HG03442 (cell line): ENCODE measurements around the gene ATP2A2.
"Not testable (repeated sequence)": the region's sequence is repeated elsewhere in the genome, so short reads cannot be mapped to it uniquely, and the experiment has no call there.

Experiments used
- ATAC-seq: cut with Tn5 transposase; IDR thresholded peaks from one replicate; pipeline ENCODE4 v1.9.1; 2021; ENCODE audit warnings: mild to moderate bottlenecking, moderate library complexity; ENCODE audit not compliant: unreplicated experiment

ATP2A2 gene

DNA sequence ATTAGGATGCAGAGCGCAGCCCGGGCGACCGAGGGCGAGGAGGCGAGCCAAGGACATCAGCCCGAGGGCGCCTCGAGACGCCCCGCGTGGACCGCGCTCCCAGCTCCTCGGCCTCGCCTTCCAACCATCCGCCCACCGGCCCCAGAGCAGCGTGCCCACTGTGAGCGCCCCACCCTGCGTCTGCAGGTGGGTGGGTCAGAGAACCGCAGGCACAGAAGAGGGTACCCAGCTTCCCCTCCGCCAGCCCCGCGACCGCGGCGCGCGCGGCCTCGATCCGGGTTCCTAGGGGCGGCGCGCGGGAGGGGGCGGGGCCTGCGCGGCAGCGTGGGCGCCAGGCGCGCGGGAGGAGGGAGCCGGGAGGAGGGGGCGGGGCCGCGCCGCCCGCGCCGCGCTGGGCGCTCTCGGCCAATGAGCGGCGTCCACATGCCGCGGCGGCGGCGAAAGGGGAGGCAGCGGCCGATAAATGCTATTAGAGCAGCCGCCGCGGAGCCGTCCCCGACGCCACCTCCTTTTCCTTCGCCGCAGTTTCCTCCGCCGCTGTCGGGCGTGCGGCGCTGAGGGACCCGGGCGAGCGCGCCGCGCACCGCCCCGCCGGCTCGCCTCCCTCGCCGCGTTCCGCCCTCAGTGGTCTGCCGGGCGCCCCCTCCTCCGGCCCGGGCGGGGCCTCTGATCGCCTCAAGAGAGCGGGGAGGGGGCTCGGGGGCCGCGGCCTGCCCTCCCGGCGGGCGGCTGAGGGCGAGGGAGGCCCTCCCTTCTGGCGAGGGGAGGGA lies at the start of gene ATP2A2:
ATP2A2 (plus strand) TSS at position 469 of the 770 bp plus-strand sequence. CDS start 543 bp downstream, outside the sequence.
- ATAC-seq, result peak; percentile 67

GRCh38 chr12:110233212-110233903 lies 47.7 kb upstream of the ATP2A2 start:
- no peak for ATAC-seq

GRCh38 chr12:110234331-110234751 lies 46.7 kb upstream of the ATP2A2 start:
- no peak for ATAC-seq

GRCh38 chr12:110234755-110235154 lies 46.3 kb upstream of the ATP2A2 start:
- no peak for ATAC-seq

DNA sequence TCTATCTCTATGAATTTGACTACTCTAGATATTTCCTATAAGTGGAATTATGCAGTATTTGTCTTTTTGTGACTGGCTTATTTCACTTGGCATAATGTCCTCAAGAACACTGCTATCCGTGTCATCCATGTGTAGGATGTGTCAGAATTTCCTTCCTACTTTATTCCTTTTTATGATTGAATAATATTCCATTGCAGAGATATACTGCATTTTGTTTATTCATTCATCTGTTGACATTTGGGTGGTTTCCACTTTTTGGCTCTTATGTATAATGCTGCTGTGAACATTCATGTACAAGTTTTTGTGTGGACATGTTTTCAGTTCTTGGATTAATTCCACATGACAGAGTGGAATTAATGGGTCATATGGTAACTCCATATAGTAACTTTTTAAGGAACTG lies 45.7 kb upstream of the ATP2A2 start:
- no peak for ATAC-seq

DNA sequence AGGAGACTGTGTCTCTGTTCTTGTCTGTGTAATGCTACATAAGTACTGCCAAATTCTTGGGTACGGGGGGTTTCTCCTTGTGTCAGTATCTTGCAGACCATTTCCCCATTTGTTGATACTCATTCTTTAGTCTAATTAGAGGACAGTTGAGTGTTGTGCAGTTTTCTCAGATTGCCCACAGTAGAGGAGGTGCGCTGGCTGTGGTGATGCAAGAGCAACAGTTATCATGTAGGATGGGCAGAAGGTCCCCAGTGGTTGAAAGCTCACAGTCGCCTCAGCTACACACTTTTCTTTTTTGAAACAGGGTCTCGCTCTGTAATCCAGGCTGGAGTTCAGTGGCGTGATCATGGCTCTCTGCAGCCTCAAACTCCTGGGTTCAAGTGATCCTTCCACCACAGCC lies 37.8 kb upstream of the ATP2A2 start:
- ATAC-seq, result no peak

DNA sequence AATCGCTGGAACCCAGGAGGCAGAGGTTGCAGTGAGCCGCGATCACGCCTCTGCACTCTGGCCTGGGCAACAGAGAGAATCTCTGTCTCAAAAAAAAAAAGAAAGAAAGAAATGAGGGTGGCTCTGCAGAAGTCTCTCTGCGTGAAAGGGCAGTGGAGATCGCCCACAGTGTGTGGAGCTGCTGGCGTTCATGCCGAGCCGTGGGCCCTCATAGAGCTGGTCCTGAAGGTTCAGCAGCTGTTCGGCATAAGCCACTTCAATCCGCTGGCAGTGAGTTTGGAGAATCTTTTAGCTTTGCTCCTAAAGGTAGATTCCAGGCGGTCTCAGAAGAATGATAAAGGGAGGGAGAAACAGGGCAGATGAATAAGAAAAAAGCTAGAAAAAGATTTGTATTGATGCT lies 36.7 kb upstream of the ATP2A2 start:
- no peak for ATAC-seq

- no peak for ATAC-seq
These were observed 36.2 kb upstream of the ATP2A2 start for GRCh38 chr12:110244829-110245228.

DNA sequence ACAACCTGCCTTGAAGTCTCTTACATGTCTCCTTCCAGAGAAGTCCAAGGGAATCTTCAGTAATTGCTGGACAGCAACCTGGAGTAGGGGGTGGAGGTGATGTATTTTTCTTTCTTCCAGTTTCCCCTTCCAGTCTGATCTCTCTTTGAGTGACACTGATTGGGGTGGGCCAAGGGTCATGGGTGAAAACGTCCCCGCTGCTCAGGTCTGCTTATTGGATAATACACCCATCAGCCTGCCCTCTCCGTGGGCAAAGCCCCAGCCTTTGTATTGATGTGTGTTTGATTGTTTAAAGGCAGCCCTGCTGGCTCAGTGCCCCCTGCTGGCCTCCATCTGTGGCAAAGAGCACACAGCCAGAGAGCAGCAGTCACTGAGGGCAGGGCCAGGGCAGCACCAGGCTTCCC lies 35.7 kb upstream of the ATP2A2 start:
- ATAC-seq, result no peak

DNA sequence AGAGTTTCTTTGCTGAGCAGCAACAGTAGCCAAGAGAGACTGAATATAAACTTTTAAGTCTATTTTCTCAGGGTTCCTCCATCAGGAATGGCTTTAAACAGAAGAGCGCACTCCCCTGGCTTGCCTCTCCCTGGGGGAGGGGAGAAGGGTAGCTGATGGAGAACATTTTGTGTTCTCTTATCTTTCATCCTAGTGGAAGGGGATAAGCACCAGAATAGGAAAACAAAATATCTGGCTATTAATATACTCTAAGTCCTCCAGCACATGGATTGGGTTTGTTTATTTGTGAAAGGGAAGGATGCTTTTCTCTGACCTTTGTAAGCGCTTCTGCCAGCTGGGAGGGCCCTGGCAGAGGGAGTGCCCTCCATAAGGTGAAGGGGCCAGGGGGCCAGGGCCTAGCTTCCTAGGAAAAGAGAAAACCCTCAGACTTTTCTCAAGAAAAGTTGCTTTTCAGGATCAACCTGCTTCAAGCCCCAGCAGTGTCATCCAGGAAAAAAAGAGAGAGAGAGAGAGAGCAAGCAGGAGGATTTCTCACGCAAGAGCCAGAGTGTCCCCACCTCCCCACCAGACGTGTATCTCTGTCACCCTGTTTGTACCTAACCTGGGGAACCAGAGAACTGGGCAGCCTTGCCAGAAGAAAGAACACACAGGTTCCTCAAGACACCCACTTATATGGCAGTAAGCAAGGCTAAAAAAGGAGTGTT lies 34.3 kb upstream of the ATP2A2 start:
- ATAC-seq, result no peak

DNA sequence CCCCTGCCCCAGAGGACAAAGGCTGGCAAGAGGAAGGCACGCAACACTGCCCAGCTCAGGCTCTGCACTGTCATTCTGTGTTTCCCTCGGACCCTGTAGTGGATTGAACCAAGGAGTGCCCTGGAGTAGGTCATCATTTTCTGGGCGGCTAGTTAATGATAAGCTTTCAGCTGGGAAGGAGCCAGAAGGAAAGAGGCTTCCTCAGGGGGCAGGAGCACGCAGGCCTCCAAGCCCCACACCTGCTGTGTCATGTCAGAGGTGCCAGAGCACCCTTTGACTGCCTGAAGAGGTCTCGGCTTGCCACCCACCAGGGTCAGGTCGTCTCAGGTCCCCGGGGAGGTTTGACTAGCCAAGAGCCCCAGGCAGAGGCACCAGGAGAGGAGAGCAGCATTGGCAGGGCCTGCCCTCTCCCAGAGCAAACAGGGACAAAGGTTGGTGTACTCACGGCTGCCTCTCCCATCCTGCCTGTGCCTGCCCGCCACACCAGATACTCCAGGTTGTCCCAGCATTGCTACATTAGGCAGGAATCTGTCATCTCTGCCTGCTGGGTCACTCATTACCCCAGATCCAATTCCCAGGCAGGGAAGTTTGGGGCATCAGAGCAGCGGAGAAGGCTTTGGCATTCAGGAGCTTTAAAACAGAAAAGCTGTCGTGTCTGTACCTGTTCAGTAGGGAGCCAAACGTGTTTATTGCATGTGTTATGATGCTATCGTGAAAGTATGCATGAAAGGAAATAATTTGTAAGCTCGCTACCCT lies 33.5 kb upstream of the ATP2A2 start:
- ATAC-seq, result no peak

- no peak for ATAC-seq
These were observed 33.0 kb upstream of the ATP2A2 start for GRCh38 chr12:110248096-110248447.

DNA sequence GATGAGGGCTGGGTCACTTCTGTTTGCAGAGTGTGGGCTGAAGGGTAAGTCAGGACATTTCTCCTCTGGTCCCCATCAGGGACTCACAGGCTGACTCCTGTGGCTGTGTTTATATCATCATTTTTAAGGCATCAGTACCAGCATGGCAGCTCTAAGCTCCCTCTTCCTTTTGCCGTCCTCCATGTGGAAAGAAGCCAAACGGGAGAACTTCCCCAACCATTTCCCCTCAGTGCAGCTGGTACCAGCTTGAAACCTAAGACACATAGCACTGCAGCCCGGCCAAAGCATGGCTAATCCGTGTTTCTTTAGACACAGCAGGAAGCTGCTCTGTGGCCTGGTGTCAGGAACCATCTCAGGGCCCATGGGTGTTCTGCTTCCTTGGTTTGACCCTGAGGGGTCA lies 31.9 kb upstream of the ATP2A2 start:
- ATAC-seq, result no peak

GRCh38 chr12:110249716-110250225 lies 31.3 kb upstream of the ATP2A2 start:
- ATAC-seq, result no peak

- no peak for ATAC-seq
These were observed 29.7 kb upstream of the ATP2A2 start for GRCh38 chr12:110251381-110251780.

DNA sequence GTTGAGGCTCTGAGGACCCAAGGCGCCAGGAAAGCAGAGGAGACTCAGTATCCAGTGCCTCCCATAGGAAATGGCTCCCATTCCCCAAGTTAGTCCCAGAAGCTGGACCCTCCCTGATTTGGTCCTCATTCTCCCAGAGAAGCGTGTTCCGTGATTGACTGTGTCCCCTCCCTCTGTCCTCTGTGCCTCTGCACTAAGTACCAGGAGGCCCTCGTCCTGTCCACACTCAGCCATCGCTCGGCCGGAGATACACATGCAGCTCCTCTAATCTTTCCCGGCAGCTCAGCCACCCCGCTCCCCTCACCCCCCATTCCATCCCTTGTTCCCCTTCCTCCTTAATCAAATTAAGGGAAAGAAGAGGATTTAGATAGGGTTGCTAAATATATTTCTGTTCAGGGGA lies 28.3 kb upstream of the ATP2A2 start:
- no peak for ATAC-seq

DNA sequence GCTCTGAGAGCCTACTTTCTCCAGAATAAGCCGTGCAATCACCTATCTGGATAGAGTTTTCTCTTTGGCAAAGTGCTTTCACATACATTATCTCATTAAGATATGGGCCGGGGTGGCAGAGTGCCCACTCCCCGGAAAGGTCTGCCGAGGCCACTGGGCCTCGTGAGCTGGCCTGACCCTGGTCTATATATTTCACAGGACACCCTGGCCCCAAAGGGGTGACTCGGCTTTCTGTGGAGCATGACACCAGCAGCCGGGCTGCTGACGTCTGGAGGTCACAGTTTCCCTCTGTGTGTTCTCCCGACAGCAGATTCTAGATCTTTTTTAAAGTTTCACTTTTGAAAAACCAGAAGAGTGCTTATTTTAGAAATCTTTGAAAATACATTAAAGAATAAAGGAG lies 27.9 kb upstream of the ATP2A2 start:
- no peak for ATAC-seq

GRCh38 chr12:110254971-110255540 lies 26.0 kb upstream of the ATP2A2 start:
- no peak for ATAC-seq

- ATAC-seq, result not testable (repeated sequence)
These were observed 25.1 kb upstream of the ATP2A2 start for GRCh38 chr12:110255890-110256456.

GRCh38 chr12:110256780-110257431 lies 24.1 kb upstream of the ATP2A2 start:
- ATAC-seq, result no peak
